SJCRH30 (cell line): ENCODE data around the gene ATP6V0E1. TPM values are rescaled to one million over a fixed set of nuclear protein-coding genes. Genes with fewer than 3 reads are reported as not detected.

Experiments
- DNase-seq, 2 experiments: peaks; one replicate each; pipeline ENCODE4 v3.0.0-alpha.2; 2015 to 2020
- H3K27ac ChIP-seq: fragments of 250-450 bp; sonication (Bioruptor Pico); 2 replicates; pipeline ENCODE4 v1.5.1; 2020; ENCODE audit warnings: mild to moderate bottlenecking, moderate library complexity
- H3K27me3 ChIP-seq: fragments of 250-450 bp; sonication (Bioruptor Pico); 2 replicates; pipeline ENCODE4 v1.5.1; 2020; ENCODE audit warnings: mild to moderate bottlenecking, moderate library complexity
- H3K36me3 ChIP-seq: fragments of 250-450 bp; sonication (Bioruptor Pico); 2 replicates; pipeline ENCODE4 v1.5.1; 2020; ENCODE audit warnings: mild to moderate bottlenecking, moderate library complexity
- H3K4me1 ChIP-seq: fragments of 250-450 bp; sonication (Bioruptor Pico); 2 replicates; pipeline ENCODE4 v1.5.1; 2020; ENCODE audit warnings: mild to moderate bottlenecking, moderate library complexity
- H3K4me3 ChIP-seq: fragments of 250-450 bp; sonication (Bioruptor Pico); 2 replicates; pipeline ENCODE4 v1.5.1; 2020; ENCODE audit warnings: mild to moderate bottlenecking, moderate library complexity
- H3K9me3 ChIP-seq: fragments of 250-450 bp; sonication (Bioruptor Pico); replicated peaks from 2 replicates; pipeline ENCODE4 v1.5.1; 2020; ENCODE audit warnings: mild to moderate bottlenecking, moderate library complexity
- total RNA-seq: library from RNA; depleted of rRNA; stranded (reverse); fragments of >200 nt; shearing (Covaris generic); gene quantifications from 2 replicates; pipeline ENCODE4 v1.2.3, GENCODE V29; 2014

ATP6V0E1 gene
- total RNA-seq, 1 experiment from 2014 or later, result 83.0 TPM

- Histone ChIP-seq H3K9me3 (no peaks in the 10 kb centered on the region), H3K27me3 (no peaks in the 10 kb centered on the region), H3K4me1 (peaks cover 17% of the 10 kb centered on the region), H3K36me3 (peaks cover 2% of the 10 kb centered on the region; the same call in 1 of the 2 replicates), H3K27ac (peak overlapping the region; percentile 21; the same call in 1 of the 2 replicates), H3K4me3 (no peak overlapping the region)
- peak in 1 of 2 experiments; percentile 36 for DNase-seq
These were observed 10.2 kb upstream of the ATP6V0E1 start for GRCh38 chr5:172973127-172973916.

GRCh38 chr5:172973931-172974330, 9.6 kb upstream of the ATP6V0E1 start:
- Histone ChIP-seq H3K9me3 (no peaks in the 10 kb centered on the region), H3K27ac (peak overlapping the region; percentile 8; the same call in 1 of the 2 replicates), H3K4me1 (peaks cover 17% of the 10 kb centered on the region), H3K4me3 (no peak overlapping the region), H3K27me3 (no peaks in the 10 kb centered on the region), H3K36me3 (peaks cover 2% of the 10 kb centered on the region; the same call in 1 of the 2 replicates)
- DNase-seq, result peak in 1 of 2 experiments; percentile 29

GRCh38 chr5:172975289-172975688, 8.3 kb upstream of the ATP6V0E1 start:
- Histone ChIP-seq H3K27me3 (no peaks in the 10 kb centered on the region), H3K27ac (no peak overlapping the region), H3K36me3 (peaks cover under 1% of the 10 kb centered on the region; the same call in 1 of the 2 replicates), H3K9me3 (no peaks in the 10 kb centered on the region), H3K4me3 (no peak overlapping the region), H3K4me1 (peaks cover 17% of the 10 kb centered on the region)
- DNase-seq, result no peak

GRCh38 chr5:172979778-172980177, 3.8 kb upstream of the ATP6V0E1 start:
- H3K4me3 ChIP-seq, result no peak overlapping the region
- no peak overlapping the region for H3K27ac ChIP-seq
- no peaks in the 10 kb centered on the region for H3K27me3 ChIP-seq
- no peak for DNase-seq
- no peaks in the 10 kb centered on the region for H3K4me1 ChIP-seq
- no peaks in the 10 kb centered on the region for H3K36me3 ChIP-seq
- H3K9me3 ChIP-seq, result no peaks in the 10 kb centered on the region

- H3K27me3 ChIP-seq, result no peaks in the 10 kb centered on the region
- H3K9me3 ChIP-seq, result no peaks in the 10 kb centered on the region
- no peak overlapping the region for H3K4me3 ChIP-seq
- peaks cover 3% of the 10 kb centered on the region; the same call in 1 of the 2 replicates for H3K4me1 ChIP-seq
- DNase-seq, result no peak
- no peak overlapping the region for H3K27ac ChIP-seq
- peaks cover 12% of the 10 kb centered on the region for H3K36me3 ChIP-seq
These were observed 1.6 kb upstream of the ATP6V0E1 start for GRCh38 chr5:172981931-172982330.

GRCh38 chr5:172984244-172984953, 828 bp downstream of the ATP6V0E1 start:
- DNase-seq, result peak; percentile 79 to 80
- Histone ChIP-seq H3K27me3 (no peaks in the 10 kb centered on the region), H3K9me3 (no peaks in the 10 kb centered on the region)

GRCh38 chr5:172985596-172985995, 2.0 kb downstream of the ATP6V0E1 start:
- Histone ChIP-seq H3K27me3 (no peaks in the 10 kb centered on the region), H3K4me1 (peaks cover 3% of the 10 kb centered on the region; the same call in 1 of the 2 replicates), H3K36me3 (peaks cover 20% of the 10 kb centered on the region), H3K9me3 (no peaks in the 10 kb centered on the region), H3K27ac (no peak overlapping the region), H3K4me3 (no peak overlapping the region; the same call in 1 of the 2 replicates)
- DNase-seq, result no peak

More at GRCh38 chr5:172984244-172984953, 828 bp downstream of the ATP6V0E1 start:
- Histone ChIP-seq H3K4me3 (peak overlapping the region; percentile 77), H3K36me3 (peaks cover 20% of the 10 kb centered on the region), H3K4me1 (peaks cover 3% of the 10 kb centered on the region; the same call in 1 of the 2 replicates), H3K27ac (peak overlapping the region; percentile 50)

GRCh38 chr5:172988276-172988675, 4.7 kb downstream of the ATP6V0E1 start:
- no peak overlapping the region for H3K4me3 ChIP-seq

GRCh38 chr5:172990776-172991175, 7.2 kb downstream of the ATP6V0E1 start:
- H3K27ac ChIP-seq, result no peak overlapping the region
- H3K4me3 ChIP-seq, result no peak overlapping the region
- peaks cover 42% of the 10 kb centered on the region for H3K36me3 ChIP-seq
- DNase-seq, result no peak
- H3K27me3 ChIP-seq, result no peaks in the 10 kb centered on the region
- H3K4me1 ChIP-seq, result no peaks in the 10 kb centered on the region
- no peaks in the 10 kb centered on the region for H3K9me3 ChIP-seq

More at GRCh38 chr5:172988276-172988675, 4.7 kb downstream of the ATP6V0E1 start:
- Histone ChIP-seq H3K27ac (no peak overlapping the region), H3K9me3 (no peaks in the 10 kb centered on the region), H3K4me1 (peaks cover 3% of the 10 kb centered on the region; the same call in 1 of the 2 replicates), H3K36me3 (peaks cover 31% of the 10 kb centered on the region), H3K27me3 (no peaks in the 10 kb centered on the region)
- DNase-seq, result no peak

GRCh38 chr5:172994405-172994804, 10.8 kb downstream of the ATP6V0E1 start:
- Histone ChIP-seq H3K36me3 (peaks cover 38% of the 10 kb centered on the region), H3K4me3 (no peak overlapping the region), H3K27ac (no peak overlapping the region), H3K27me3 (no peaks in the 10 kb centered on the region), H3K4me1 (no peaks in the 10 kb centered on the region), H3K9me3 (no peaks in the 10 kb centered on the region)
- no peak for DNase-seq

- no peak overlapping the region for H3K27ac ChIP-seq
- no peaks in the 10 kb centered on the region for H3K27me3 ChIP-seq
- no peaks in the 10 kb centered on the region; the same call in 1 of the 2 replicates for H3K4me1 ChIP-seq
- H3K9me3 ChIP-seq, result no peaks in the 10 kb centered on the region
- H3K36me3 ChIP-seq, result peaks cover 28% of the 10 kb centered on the region
- DNase-seq, result no peak
- H3K4me3 ChIP-seq, result no peak overlapping the region
These were observed 15.9 kb downstream of the ATP6V0E1 start for GRCh38 chr5:172999372-172999973.

GRCh38 chr5:172999974-173000373, 16.4 kb downstream of the ATP6V0E1 start:
- Histone ChIP-seq H3K27ac (no peak overlapping the region), H3K36me3 (peaks cover 23% of the 10 kb centered on the region), H3K27me3 (no peaks in the 10 kb centered on the region)

GRCh38 chr5:173001229-173001841, 17.8 kb downstream of the ATP6V0E1 start:
- no peaks in the 10 kb centered on the region for H3K9me3 ChIP-seq
- DNase-seq, result no peak
- H3K36me3 ChIP-seq, result peaks cover 14% of the 10 kb centered on the region
- no peak overlapping the region for H3K4me3 ChIP-seq
- no peaks in the 10 kb centered on the region for H3K27me3 ChIP-seq
- no peaks in the 10 kb centered on the region; the same call in 1 of the 2 replicates for H3K4me1 ChIP-seq
- no peak overlapping the region for H3K27ac ChIP-seq

More at GRCh38 chr5:172999974-173000373, 16.4 kb downstream of the ATP6V0E1 start:
- Histone ChIP-seq H3K4me1 (no peaks in the 10 kb centered on the region; the same call in 1 of the 2 replicates), H3K9me3 (no peaks in the 10 kb centered on the region), H3K4me3 (no peak overlapping the region)
- no peak for DNase-seq

GRCh38 chr5:173003360-173003759, 19.8 kb downstream of the ATP6V0E1 start:
- Histone ChIP-seq H3K9me3 (no peaks in the 10 kb centered on the region), H3K36me3 (peaks cover 8% of the 10 kb centered on the region), H3K4me1 (no peaks in the 10 kb centered on the region; the same call in 1 of the 2 replicates), H3K27ac (no peak overlapping the region), H3K4me3 (no peak overlapping the region), H3K27me3 (no peaks in the 10 kb centered on the region)
- DNase-seq, result no peak
